ENCODE data around the gene HOXA3. TPM values are rescaled to one million over a fixed set of nuclear protein-coding genes. Genes with fewer than 3 reads are reported as not detected.

The HOXA3 gene
- total RNA-seq, 2 experiments from 2014 or later: not detected

DNA sequence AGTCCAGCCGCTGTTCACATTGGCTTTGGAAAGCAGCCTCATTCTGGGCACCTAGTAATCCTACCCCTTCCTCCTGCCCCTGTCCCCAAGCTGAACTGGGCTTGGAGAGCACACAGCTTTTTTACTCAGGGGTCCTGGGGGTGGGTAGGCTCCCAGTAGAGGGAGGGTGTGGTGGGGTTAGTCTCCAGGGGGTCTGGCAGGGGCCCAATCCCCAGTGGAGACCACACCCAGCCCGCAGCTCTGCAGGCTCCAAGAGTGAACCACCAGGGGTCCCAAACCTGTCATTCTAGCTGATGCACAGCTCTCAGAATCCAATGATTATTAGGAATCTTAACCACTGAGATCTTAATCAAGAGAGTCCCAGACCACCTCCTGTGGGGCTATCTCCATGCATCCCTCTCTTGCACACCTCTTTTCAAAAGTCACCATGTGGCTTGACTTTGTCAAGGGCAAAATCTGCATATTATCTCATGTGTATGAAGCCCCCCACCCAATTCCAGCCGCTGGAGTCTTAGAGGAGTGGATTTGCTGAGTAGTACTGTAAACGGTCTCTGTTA is 30.0 kb upstream of the HOXA3 start:
- Mint-ChIP-seq H3K27me3 (peaks cover 69% of the 10 kb centered on the region), H3K9me3 (no peaks in the 10 kb centered on the region), H3K4me1 (ENCODE audit: low read depth) (peaks cover 20% of the 10 kb centered on the region), H3K27ac (no peak overlapping the region), H3K36me3 (ENCODE audit: low read depth) (no peaks in the 10 kb centered on the region), H3K4me3 (no peak overlapping the region)
- ChIA-PET POLR2A (no interaction called here), CTCF (interaction anchor here (1.5 to 2.1 kb wide), 5 partner anchors 10 to 23 kb away, joined by 3 to 7 read pairs (median 6); no protein-coding TSS in a partner anchor)
- TF ChIP-seq, protein P1, sequence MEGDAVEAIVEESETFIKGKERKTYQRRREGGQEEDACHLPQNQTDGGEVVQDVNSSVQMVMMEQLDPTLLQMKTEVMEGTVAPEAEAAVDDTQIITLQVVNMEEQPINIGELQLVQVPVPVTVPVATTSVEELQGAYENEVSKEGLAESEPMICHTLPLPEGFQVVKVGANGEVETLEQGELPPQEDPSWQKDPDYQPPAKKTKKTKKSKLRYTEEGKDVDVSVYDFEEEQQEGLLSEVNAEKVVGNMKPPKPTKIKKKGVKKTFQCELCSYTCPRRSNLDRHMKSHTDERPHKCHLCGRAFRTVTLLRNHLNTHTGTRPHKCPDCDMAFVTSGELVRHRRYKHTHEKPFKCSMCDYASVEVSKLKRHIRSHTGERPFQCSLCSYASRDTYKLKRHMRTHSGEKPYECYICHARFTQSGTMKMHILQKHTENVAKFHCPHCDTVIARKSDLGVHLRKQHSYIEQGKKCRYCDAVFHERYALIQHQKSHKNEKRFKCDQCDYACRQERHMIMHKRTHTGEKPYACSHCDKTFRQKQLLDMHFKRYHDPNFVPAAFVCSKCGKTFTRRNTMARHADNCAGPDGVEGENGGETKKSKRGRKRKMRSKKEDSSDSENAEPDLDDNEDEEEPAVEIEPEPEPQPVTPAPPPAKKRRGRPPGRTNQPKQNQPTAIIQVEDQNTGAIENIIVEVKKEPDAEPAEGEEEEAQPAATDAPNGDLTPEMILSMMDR (IDR thresholded peaks at IDR 0.05): no peak
- intact Hi-C loops (cut with micrococcal nuclease): no loop called here
- no peak for DNase-seq
- ATAC-seq: no peak

DNA sequence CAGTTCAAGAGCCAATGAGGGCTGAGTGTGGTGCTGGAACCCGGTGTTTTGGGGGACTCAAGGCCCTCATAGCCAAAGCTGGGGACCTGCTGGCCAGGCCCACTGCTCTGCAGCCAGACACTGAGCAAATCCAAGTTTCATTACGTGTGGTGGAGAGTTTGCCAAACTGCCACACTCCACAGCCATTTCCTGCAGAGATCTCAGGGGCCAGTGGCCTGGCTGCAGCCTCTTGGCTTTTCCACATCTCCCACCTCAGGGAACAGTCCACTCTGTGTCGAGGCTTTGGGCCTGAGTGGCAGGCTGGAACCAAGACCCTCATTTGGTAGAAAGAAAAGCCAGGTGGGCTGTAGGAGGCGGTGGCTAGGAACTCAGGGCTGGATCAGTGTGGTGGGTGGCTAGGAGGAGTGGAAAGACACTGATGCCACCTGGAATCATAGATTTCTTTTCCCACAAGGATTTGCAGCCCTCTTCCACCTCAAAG is 29.5 kb upstream of the HOXA3 start:
- ChIA-PET CTCF (interaction anchor here (1.5 to 1.6 kb wide), 2 partner anchors 14 to 23 kb away, joined by 6 read pairs; no protein-coding TSS in a partner anchor), POLR2A (no interaction called here)
- intact Hi-C loops (cut with micrococcal nuclease): no loop called here
- Mint-ChIP-seq H3K27ac (no peak overlapping the region), H3K9me3 (no peaks in the 10 kb centered on the region), H3K4me3 (no peak overlapping the region), H3K36me3 (ENCODE audit: low read depth) (no peaks in the 10 kb centered on the region), H3K27me3 (peaks cover 69% of the 10 kb centered on the region), H3K4me1 (ENCODE audit: low read depth) (peaks cover 18% of the 10 kb centered on the region)
- TF ChIP-seq, protein P1 (IDR thresholded peaks at IDR 0.05): no peak
- ATAC-seq (no peak), DNase-seq (no peak)

DNA sequence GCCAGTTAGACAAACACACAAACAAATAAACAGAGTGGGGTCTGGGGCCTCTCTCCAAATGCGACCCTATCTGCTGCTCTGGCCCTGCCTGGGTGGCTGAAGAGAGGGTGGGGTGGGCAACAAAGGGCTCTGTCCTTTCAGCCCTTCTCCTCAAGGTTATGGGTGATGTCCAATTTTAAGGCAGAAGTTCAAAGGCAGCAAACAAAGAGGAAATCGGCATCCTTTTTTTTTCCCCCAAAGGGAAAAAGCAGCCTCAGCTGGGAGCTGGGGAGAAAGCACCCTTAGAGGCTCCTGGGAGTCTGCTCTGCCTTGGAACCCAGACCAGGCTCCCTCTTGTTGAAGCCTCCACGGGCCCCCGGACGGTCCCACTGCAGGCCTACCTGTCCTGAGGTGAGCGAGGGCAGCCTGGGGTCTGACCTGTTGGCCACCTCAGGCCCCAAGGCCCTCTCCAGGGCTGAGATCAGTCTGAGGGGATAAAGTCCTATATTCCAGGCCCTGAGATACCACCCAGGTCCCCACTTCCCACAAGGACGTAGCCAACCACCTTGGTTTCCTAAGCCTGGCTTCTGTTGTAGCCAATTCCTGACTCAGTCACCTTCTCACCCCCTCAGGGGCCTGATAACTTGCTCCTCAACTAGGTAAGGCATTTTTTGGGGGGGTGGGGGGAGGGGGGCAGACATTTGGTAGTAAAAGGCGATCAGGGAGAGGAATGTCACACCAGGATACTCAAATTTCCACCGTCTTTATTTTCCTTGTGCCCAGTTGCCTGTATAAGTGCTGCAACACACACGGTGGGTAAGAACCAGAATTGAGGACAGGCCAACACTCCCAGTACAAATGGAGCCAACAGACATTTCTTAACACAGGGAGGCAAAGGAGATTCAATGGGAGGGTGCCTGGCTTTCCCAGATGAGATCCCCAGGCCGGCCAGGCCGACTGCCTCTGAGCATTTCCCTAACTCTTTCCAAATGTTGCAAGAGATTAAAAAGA is 28.3 kb upstream of the HOXA3 start:
- Mint-ChIP-seq H3K4me1 (ENCODE audit: low read depth) (peaks cover 15% of the 10 kb centered on the region), H3K4me3 (no peak overlapping the region), H3K36me3 (ENCODE audit: low read depth) (no peaks in the 10 kb centered on the region), H3K27me3 (peaks cover 69% of the 10 kb centered on the region), H3K27ac (no peak overlapping the region), H3K9me3 (no peaks in the 10 kb centered on the region)
- TF ChIP-seq, protein P1 (IDR thresholded peaks at IDR 0.05): no peak
- ChIA-PET CTCF (interaction anchor here (0.7 to 10.4 kb wide), 27 partner anchors 8 to 1288 kb away, joined by 3 to 61 read pairs (median 5); partner anchors contain the start of genes EVX1, HOXA3 and HOXA7), POLR2A (no interaction called here)
- DNase-seq (no peak), ATAC-seq (no peak)
- intact Hi-C loops (cut with micrococcal nuclease): no loop called here

DNA sequence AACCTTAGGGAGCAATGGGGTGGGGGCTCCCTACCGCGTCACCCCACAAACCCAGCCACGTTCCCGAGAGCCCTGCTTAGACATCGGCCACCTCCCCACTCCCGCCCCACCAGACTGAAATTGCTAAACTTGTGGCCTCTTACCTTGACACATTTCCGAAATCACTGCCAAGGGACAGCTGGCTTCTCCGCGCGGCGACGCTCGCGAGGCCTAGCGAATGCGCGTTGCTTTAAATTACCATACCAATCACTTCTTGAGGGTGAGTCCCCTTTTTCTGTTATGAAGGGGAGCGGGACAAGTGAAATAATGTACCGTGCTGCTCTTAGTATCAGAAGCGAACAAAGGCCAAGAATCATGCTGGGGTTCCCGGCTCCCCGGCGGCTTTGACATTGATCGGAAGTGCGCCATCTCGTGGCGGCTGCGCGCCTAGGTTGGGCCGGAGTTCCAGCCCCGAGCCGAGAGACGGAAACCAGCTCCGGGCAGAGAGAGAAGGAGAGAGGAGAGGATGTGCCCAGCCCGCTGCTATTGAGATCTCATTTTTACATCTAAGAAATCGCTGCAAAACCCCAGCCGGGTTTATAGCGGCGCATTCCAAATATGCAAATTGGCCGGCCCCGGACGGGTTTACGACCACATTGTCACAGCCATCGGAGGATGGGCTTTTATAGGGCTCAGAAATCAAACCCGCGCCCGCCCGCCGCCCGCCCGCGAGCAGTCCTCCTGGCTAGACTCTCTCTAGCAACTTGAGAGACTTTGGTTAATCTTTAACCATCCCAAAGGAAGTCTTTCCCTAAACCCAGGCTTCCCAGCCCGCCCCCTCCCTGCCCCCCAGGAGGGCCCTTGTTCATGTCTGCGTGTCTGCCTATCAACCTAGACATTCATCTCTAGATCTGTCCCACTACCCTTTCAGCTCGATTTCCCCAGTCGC is 27.4 kb upstream of the HOXA3 start:
- intact Hi-C loops (cut with micrococcal nuclease): no loop called here
- no peaks in the 10 kb centered on the region for H3K36me3 Mint-ChIP-seq (ENCODE audit: low read depth)
- no peak overlapping the region for H3K27ac Mint-ChIP-seq
- ATAC-seq (peak; percentile 78), DNase-seq (peak; percentile 73)
- no peak overlapping the region for H3K4me3 Mint-ChIP-seq
- POLR2A ChIA-PET: no interaction called here
- CTCF ChIA-PET: interaction anchor here (0.6 to 10.4 kb wide), 37 partner anchors 9 to 1287 kb away, joined by 3 to 61 read pairs (median 4); partner anchors contain the start of genes EVX1, HOXA3 and HOXA7
- peaks cover 68% of the 10 kb centered on the region for H3K27me3 Mint-ChIP-seq
- TF ChIP-seq, protein P1 (IDR thresholded peaks at IDR 0.05): peak; percentile 84
- peaks cover 5% of the 10 kb centered on the region for H3K4me1 Mint-ChIP-seq (ENCODE audit: low read depth)
- H3K9me3 Mint-ChIP-seq: no peaks in the 10 kb centered on the region
